K562 (cell line): ENCODE data around the gene SPATA2. TPM values are rescaled to one million over a fixed set of nuclear protein-coding genes. Genes with fewer than 3 reads are reported as not detected.

Source experiments
- ATAC-seq: fragments of 200-7000 bp; cut with Tn5 transposase; 3 replicates; pipeline ENCODE4 v1.9.1; 2020; ENCODE audit warnings: moderate library complexity
- BruUV-seq: library from RNA; stranded (reverse); fragments of 400-500 nt; replicated peaks from 2 replicates; lab custom pipeline; 2021; lab: Mats Ljungman, UMichigan
- CTCF ChIA-PET: fragments of 300-600 bp; formaldehyde crosslinking; extraction: SDS; loops from one replicate; lab custom pipeline; 2021; ENCODE audit warnings: low intra/inter-chr PET ratio; lab: Yijun Ruan, JAX
- POLR2A ChIA-PET: fragments of 300-600, 350-650 bp; sonication (Branson Sonifier 250); formaldehyde crosslinking; extraction: SDS; loops from one replicate; lab custom pipeline; 2021; ENCODE audit warnings: antibody characterized with exemption, inconsistent platforms; lab: Yijun Ruan, JAX
- DNase-seq, 4 experiments: peaks; one replicate each; pipeline versions ENCODE4 v3.0.0 to v3.0.0-alpha.2; 2011 to 2018; ENCODE audit warnings: low spot score in 3 of 4, mixed read lengths in 3 of 4; ENCODE audit errors: extremely low read depth in 1 of 4
- FAIRE-seq: peaks from 2 replicates; lab custom pipeline; 2011; peaks lifted over from hg19 to GRCh38; lab: Jason Lieb, UNC
- H2AFZ ChIP-seq: 2 replicates; pipeline ENCODE4 v1.6.0; 2011; ENCODE audit warnings: low read depth, low read length, control low read depth, inconsistent platforms
- H3K27ac ChIP-seq: fragments of 200-600 bp; 3 replicates; pipeline ENCODE4 v1.8.0; 2011; ENCODE audit warnings: low read depth, mild to moderate bottlenecking, control low read depth, inconsistent platforms, low read length, moderate library complexity, mixed read lengths; ENCODE audit errors: extremely low read depth
- H3K27me3 ChIP-seq, 2 experiments: fragments of 300-600 bp in 1 of 2; 2 replicates in 1 of 2; 3 replicates in 1 of 2; pipeline versions ENCODE4 v1.6.0 to v1.8.0; 2011; ENCODE audit warnings: inconsistent platforms in 2 of 2, low read length in 2 of 2, mild to moderate bottlenecking in 1 of 2, mixed read lengths in 1 of 2, moderate library complexity in 1 of 2; ENCODE audit not compliant: control insufficient read depth in 2 of 2, insufficient read depth in 2 of 2
- H3K36me3 ChIP-seq: fragments of 300-600 bp; 3 replicates; pipeline ENCODE4 v1.8.0; 2011; ENCODE audit warnings: mild to moderate bottlenecking, low read length, inconsistent platforms; ENCODE audit not compliant: control insufficient read depth, insufficient read depth
- H3K4me1 ChIP-seq, 2 experiments: fragments of 200-600 bp in 1 of 2; replicated peaks in 1 of 2; 2 replicates in 1 of 2; 3 replicates in 1 of 2; pipeline versions ENCODE4 v1.5.1 to v1.8.0; 2011; ENCODE audit warnings: inconsistent platforms in 2 of 2, low read length in 2 of 2, mild to moderate bottlenecking in 1 of 2, mixed read lengths in 1 of 2, moderate library complexity in 1 of 2; ENCODE audit not compliant: control insufficient read depth in 2 of 2, insufficient read depth in 2 of 2
- H3K4me2 ChIP-seq: 2 replicates; pipeline ENCODE4 v1.6.1; 2011; ENCODE audit warnings: low read length, control low read depth, inconsistent platforms, mixed read lengths; ENCODE audit not compliant: insufficient read depth
- H3K4me3 ChIP-seq: fragments of 200-600 bp; sonication (generic), shearing (Covaris generic); 2 replicates; pipeline ENCODE4 v1.5.1; 2016; ENCODE audit warnings: control low read depth, inconsistent platforms
- H3K79me2 ChIP-seq: fragments of 200-600 bp; 3 replicates; pipeline ENCODE4 v1.8.0; 2011; ENCODE audit warnings: low read length, inconsistent platforms; ENCODE audit not compliant: control insufficient read depth, insufficient read depth
- H3K9ac ChIP-seq, 2 experiments: 2 replicates each; pipeline versions ENCODE4 v1.6.0 to v1.6.1; 2011; ENCODE audit warnings: low read depth in 2 of 2, low read length in 2 of 2, control low read depth in 1 of 2, inconsistent platforms in 1 of 2, mild to moderate bottlenecking in 1 of 2, mixed read lengths in 1 of 2; ENCODE audit not compliant: insufficient read depth in 1 of 2
- H3K9me1 ChIP-seq: one replicate; pipeline ENCODE4 v1.6.0; 2011; ENCODE audit warnings: inconsistent platforms, mild to moderate bottlenecking, low read length, moderate library complexity; ENCODE audit not compliant: control insufficient read depth, insufficient read depth
- H3K9me3 ChIP-seq: replicated peaks from 2 replicates; pipeline ENCODE4 v1.5.1; 2011; ENCODE audit warnings: low read depth, low read length, inconsistent platforms; ENCODE audit not compliant: control insufficient read depth, insufficient read depth
- H4K20me1 ChIP-seq: replicated peaks from 2 replicates; pipeline ENCODE4 v1.6.1; 2011; ENCODE audit warnings: low read length, inconsistent platforms, mixed read lengths; ENCODE audit not compliant: control insufficient read depth, insufficient read depth
- ARID2 ChIP-seq: fragments of 450-650 bp; IDR thresholded peaks from 2 replicates; pipeline ENCODE4 v1.6.1; 2017; ENCODE audit warnings: antibody characterized with exemption, mild to moderate bottlenecking
- NFIC ChIP-seq: fragments of 450-650 bp; IDR thresholded peaks from 2 replicates; pipeline ENCODE4 v1.6.1; 2017; ENCODE audit warnings: mild to moderate bottlenecking, inconsistent platforms
- RBM14 ChIP-seq: fragments of 200-400 bp; formaldehyde crosslinking; IDR thresholded peaks from 2 replicates; pipeline ENCODE4 v1.6.1; 2018; ENCODE audit warnings: low read depth, mild to moderate bottlenecking, low read length, moderate library complexity, borderline replicate concordance; ENCODE audit not compliant: insufficient read depth
- SETDB1 ChIP-seq: IDR thresholded peaks from one replicate; pipeline ENCODE4 v1.6.1; 2012; ENCODE audit warnings: low read length, control low read depth, inconsistent platforms
- SMARCA5 ChIP-seq: fragments of 450-650 bp; IDR thresholded peaks from 2 replicates; pipeline ENCODE4 v1.6.1; 2016
- ZNF280B ChIP-seq: fragments of 250-450 bp; sonication (Bioruptor Pico); IDR thresholded peaks from 2 replicates; pipeline ENCODE4 v1.5.1; 2021; ENCODE audit warnings: mild to moderate bottlenecking
- WGBS: fragments of 100-300 bp; shearing (Covaris generic); methylation state at CpG from one replicate; pipeline ENCODE4 v1.1.6; 2016; ENCODE audit warnings: low coverage, mixed read lengths; ENCODE audit not compliant: insufficient coverage; ENCODE audit errors: missing lambda C conversion rate; 5-methylcytosine and 5-hydroxymethylcytosine counted together
- in situ Hi-C: fragments of 300-500 bp; cut with MboI; formaldehyde crosslinking; loops from 4 replicates; pipeline ENCODE4 v1.15.0; 2018; ENCODE audit warnings: inconsistent platforms, mixed read lengths
- intact Hi-C: fragments of 100-400 bp; cut with micrococcal nuclease; formaldehyde crosslinking; loops from 2 replicates; pipeline ENCODE4 v1.14.2; 2022
- polyA plus RNA-seq, 8 experiments: library from polyadenylated mRNA; depleted of rRNA in 4 of 8; stranded (reverse) in 5 of 8; unstranded in 3 of 8; fragments of >200 nt; fragmentation: Nextera tagmentation in 2 of 8; fragmentation: Illumina TruSeq in 1 of 8; extraction: Ambion mirVana in 2 of 8; extraction: Trizol in 1 of 8; gene quantifications; 2 replicates each; pipeline versions ENCODE4 v1.2.1 to v1.2.3, GENCODE V29; 2011 to 2014; ENCODE audit warnings: inconsistent platforms in 1 of 8, missing spikeins in 1 of 8
- total RNA-seq, 7 experiments: library from RNA; depleted of rRNA in 6 of 7; stranded (reverse); fragments of >200 nt in 6 of 7; fragmentation: Illumina TruSeq in 2 of 7; extraction: Trizol in 2 of 7; gene quantifications; 2 replicates each; pipeline versions ENCODE4 v1.2.1 to v1.2.3, GENCODE V29; 2011 to 2021; ENCODE audit warnings: low replicate concordance in 1 of 7

The SPATA2 gene
- total and polyA plus RNA-seq, 9 of the 15 experiments (the other 6 are each of a cell fraction or from before 2014, with no cell fraction given), result 0.46 to 8.2 (median 2.7) TPM

DNA sequence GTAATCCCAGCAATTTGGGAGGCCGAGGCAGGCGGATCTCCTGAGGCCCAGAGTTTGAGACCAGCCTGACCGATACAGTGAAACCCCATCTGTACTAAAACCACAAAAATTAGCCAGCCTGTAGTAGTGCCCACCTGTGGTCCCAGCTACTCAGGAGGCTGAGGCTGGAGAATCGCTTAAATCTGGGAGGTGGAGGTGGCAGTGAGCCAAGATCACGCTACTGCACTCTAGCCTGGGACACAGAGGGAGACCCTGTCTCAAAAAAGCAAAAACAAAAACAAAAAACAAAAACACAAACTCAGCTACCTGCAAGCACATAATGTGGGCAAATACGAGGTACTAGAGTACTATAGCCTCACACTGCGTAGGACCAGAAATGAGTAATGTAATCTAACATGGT, 3.7 kb upstream of the SPATA2 start:
- peaks cover 11 to 12% of the 10 kb centered on the region in 2 experiments; a peak in 4 of 5 replicates for H3K4me1 ChIP-seq
- H3K27ac ChIP-seq, result no peak overlapping the region
- ChIA-PET POLR2A (no interaction called here), CTCF (no interaction called here)
- H3K4me2 ChIP-seq, result no peak overlapping the region
- in situ Hi-C loops (no loop called here), intact Hi-C loops (no loop called here)
- no peak for DNase-seq
- peaks cover 13% of the 10 kb centered on the region for H3K79me2 ChIP-seq
- FAIRE-seq, result no peak
- TF ChIP-seq RBM14 (no peak), ARID2 (no peak), NFIC (peak; percentile 68), ZNF280B (CRISPR knock-in tag) (no peak), SMARCA5 (no peak), SETDB1 (no peak)
- 59% methylated on average over 7 of the region's 7 CpGs for WGBS
- H3K4me3 ChIP-seq, result no peak overlapping the region
- no peaks in the 10 kb centered on the region for H3K9me1 ChIP-seq
- no TSS peak for BruUV-seq
- no peaks in the 10 kb centered on the region for H3K27me3 ChIP-seq
- H2AFZ ChIP-seq, result no peak overlapping the region
- peaks cover 9% of the 10 kb centered on the region; the same call in 1 of the 2 replicates for H4K20me1 ChIP-seq
- ATAC-seq, result no peak
- H3K9ac ChIP-seq, result peak overlapping the region in 1 of 2 experiments; percentile 27; a peak in 1 of 4 replicates
- no peaks in the 10 kb centered on the region for H3K36me3 ChIP-seq
- no peaks in the 10 kb centered on the region for H3K9me3 ChIP-seq
